GM13977 (cell line): ENCODE measurements around the gene SKI.

Source experiments
- DNase-seq: peaks from one replicate; pipeline ENCODE4 v3.0.0; 2012; ENCODE audit warnings: low spot score
- in situ Hi-C: fragments of 300-500 bp; cut with MboI; formaldehyde crosslinking; loops from one replicate; pipeline ENCODE4 v1.12.0; 2022; ENCODE audit warnings: low sequenced_read_pairs, low pct_unique_long_range_greater_than_20kb, mixed read lengths, inconsistent platforms; ENCODE audit not compliant: unreplicated experiment
- TF ChIP-seq, protein P1 (sequence below): IDR thresholded peaks from 2 replicates; pipeline ENCODE4 v1.5.1; 2012; ENCODE audit warnings: mild to moderate bottlenecking, control low read depth; ENCODE audit not compliant: insufficient read depth; ENCODE audit errors: extremely low read depth, missing control alignments

Gene SKI

DNA sequence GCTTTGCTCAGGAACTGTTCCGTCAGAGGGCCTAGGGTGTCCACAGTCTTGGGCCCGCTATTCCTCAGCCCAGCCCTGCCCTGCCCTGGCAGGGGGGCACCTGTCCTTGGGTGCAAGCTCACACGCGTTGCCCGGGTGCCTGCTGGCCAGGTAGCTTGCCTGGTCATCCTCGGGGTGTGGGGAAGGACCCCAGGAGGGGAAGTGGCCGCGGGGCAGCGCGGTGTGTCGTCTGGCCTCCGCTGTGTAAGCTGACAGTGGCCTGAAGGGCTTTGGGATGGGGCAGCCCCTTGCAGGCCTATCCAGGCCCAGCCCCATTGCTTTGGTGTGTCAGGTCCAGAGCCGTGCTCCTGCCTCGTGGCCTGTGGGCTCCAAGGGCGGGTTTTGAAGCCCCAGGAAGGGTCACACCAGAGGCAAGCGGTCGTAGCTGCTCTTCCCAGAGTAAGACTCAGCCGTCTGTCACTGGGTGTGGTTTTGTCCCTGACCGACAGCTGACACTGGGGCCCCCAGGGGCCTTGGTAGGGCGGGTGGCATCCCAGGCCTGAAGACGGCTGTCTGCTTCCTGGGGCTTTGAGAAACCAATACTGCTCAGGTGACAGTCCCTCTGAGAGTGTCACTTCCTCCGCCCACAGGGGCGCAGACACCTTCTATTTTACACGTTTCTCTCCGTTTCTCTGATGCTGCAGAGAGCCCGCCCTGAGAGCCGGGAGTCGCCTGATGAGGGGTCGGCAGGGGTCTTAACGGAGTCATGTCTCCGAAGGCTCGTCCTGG, 72.1 kb downstream of the SKI start:
- DNase-seq = peak; percentile 93
- in situ Hi-C loops = no loop called here
- TF ChIP-seq, protein P1, sequence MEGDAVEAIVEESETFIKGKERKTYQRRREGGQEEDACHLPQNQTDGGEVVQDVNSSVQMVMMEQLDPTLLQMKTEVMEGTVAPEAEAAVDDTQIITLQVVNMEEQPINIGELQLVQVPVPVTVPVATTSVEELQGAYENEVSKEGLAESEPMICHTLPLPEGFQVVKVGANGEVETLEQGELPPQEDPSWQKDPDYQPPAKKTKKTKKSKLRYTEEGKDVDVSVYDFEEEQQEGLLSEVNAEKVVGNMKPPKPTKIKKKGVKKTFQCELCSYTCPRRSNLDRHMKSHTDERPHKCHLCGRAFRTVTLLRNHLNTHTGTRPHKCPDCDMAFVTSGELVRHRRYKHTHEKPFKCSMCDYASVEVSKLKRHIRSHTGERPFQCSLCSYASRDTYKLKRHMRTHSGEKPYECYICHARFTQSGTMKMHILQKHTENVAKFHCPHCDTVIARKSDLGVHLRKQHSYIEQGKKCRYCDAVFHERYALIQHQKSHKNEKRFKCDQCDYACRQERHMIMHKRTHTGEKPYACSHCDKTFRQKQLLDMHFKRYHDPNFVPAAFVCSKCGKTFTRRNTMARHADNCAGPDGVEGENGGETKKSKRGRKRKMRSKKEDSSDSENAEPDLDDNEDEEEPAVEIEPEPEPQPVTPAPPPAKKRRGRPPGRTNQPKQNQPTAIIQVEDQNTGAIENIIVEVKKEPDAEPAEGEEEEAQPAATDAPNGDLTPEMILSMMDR = no peak

DNA sequence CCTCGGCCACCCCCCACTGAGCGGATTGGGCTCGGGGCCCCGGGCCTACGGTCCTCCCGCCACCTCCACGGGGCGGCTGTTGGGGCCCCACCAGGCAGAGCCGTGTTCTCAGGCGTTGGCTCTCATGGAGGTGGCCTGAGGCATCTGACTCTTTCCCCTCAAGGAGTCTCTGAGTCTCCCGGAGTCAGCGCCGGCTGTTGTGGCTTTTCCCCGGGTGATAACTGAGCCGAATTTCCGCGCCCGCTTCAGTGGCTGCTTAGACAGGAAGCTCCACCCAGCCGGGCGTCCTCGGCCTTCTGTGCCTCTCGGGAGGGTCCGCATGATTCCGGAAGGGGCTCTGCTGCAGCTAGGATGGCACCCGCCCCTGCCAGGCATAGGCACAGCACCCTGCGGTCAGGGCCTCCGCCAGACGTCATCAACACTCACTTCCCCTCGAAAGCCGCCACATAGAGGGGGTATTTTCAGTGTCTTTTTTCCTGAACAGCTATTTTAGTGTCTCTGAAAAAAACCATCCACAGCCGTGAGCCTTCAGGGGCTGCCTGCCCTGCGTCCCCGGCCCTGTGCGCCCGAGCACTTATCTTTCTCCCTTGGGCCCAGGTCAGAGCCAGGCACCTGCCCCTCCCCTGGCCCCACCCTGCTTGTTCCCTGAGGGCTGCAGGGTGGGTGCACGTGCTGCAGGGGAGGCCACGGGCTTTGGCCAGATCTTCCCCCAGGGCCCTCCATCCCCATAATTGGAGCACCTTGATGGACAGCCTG, 72.9 kb downstream of the SKI start:
- in situ Hi-C loops = no loop called here
- DNase-seq = peak; percentile 83
- TF ChIP-seq, protein P1 = no peak

DNA sequence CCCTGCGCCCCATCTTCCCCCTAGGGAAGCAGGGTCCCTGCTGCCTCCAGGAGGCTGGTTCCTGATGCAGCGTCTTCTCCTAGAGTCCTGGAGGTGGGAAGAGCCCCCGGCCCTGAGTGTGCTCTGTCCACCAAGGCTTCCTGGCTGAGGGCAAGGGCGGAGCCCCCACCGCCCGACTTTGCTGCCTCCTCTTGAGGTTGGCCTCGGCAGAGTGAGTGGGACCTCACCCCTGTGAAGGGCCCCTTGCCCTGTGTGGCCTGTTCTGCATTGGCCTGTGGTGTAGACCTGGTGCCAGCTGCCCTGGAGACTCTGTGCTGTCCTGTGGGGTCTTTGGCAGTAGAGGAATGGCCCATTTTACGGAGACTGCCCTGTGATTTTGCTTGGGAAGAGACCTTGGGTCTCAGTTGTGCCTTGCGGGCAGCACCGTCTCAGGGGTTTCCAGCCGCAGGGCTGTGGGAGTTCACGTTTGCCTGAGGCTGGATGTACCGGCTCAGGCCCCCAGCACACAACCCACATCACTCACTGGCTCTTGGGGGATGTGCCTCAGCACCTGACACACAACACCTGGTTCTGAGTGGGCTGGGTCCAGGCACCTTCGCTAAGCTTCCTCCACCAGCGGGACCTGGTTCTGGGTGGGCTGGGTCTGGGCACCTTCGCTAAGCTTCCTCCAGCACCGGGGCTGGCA, 73.6 kb downstream of the SKI start:
- TF ChIP-seq, protein P1 = no peak
- in situ Hi-C loops = no loop called here
- no peak for DNase-seq

DNA sequence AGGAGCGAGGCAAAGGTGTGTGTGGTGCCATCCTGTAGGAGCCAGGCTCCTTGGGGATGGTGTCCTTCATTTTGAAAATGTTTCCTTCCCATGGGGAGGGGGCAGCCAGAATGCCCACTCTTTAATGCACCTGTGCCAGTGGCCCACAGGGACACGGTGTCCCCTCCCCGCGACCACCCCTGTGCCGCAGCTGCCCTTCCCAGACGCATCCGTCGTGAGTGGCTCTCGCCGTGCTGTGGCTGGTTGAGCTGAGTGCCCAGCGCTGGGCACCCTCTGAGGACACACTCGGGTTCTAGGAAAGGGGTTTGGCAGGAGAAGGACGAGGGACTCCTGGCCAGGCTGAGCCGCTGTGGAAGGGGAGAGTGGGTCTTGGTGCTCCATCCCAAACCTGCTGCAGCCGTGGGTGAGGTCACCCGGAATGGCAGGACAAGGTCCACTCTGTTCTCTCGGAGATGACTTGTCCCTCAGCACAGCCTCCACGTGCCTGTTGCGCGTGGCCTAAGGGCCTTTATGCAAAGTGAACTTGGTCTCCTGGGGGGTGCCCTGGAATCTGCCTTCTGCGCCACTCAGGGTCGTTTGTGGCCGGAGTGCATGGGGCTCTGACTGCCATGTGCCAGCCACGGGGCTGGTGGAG, 74.3 kb downstream of the SKI start:
- TF ChIP-seq, protein P1 = no peak
- in situ Hi-C loops = no loop called here
- DNase-seq = no peak

DNA sequence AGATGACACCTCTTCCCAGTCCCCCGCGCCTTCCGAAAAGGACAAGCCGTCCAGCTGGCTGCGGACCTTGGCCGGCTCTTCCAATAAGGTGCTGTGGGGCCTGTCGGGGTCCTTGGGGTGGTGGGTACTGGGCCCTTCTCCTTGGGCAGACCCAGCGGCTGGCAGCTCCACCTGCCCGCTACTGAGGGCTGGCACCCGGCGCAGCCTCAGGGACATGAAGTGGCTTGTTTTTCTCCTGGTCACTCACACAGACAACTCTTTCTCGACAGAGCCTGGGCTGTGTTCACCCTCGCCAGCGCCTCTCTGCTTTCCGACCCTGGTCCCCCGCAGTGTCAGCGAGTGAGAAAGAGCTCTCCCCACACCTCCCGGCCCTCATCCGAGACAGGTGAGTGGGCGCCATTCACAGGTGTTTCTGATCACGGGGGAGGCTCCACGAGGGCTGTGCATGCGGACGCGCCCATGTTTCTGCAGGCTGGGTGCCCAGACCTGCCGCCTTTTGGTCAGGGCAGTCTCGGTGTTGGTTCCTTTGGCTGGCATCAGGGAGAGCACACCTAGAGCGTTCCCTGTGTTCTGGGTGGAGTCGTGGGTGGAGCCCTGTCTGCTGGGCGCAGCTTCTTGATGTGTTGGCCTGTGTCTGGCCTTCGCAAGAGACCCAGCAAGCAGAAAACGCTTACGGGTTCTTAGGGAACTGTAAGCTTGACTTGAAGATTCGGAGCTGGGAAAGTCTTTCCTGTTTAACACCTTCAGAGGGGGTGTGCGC, 75.1 kb downstream of the SKI start:
- in situ Hi-C loops = no loop called here
- TF ChIP-seq, protein P1 = no peak
- DNase-seq = no peak
